HepG2 (cell line): Measurements from ENCODE around the gene DCAF7. TPM values are rescaled to one million over a fixed set of nuclear protein-coding genes. Genes with fewer than 3 reads are reported as not detected.

ENCODE experiments used
- BORCS8-MEF2B ChIP-seq: sonication (generic); formaldehyde crosslinking; IDR thresholded peaks from 2 replicates; pipeline ENCODE4 v1.8.0; 2022; ENCODE audit warnings: mild to moderate bottlenecking, missing genetic modification reagents
- DNMT1 ChIP-seq: sonication (generic); formaldehyde crosslinking; IDR thresholded peaks from 2 replicates; pipeline ENCODE4 v1.5.1; 2020; ENCODE audit warnings: mild to moderate bottlenecking, missing genetic modification reagents
- GLI4 ChIP-seq: sonication (generic); formaldehyde crosslinking; IDR thresholded peaks from 2 replicates; pipeline ENCODE4 v1.5.1; 2020; ENCODE audit warnings: missing genetic modification reagents, mild to moderate bottlenecking, moderate library complexity, borderline replicate concordance
- HNF4G ChIP-seq, 2 experiments: sonication (generic) in 1 of 2; formaldehyde crosslinking in 1 of 2; IDR thresholded peaks; 2 replicates each; pipeline versions ENCODE4 v1.4.0 to v1.6.1; 2011 to 2020; ENCODE audit warnings: borderline replicate concordance in 2 of 2, low read depth in 2 of 2, mild to moderate bottlenecking in 2 of 2, low read length in 1 of 2, missing genetic modification reagents in 1 of 2, moderate library complexity in 1 of 2
- KLF15 ChIP-seq: sonication (generic); formaldehyde crosslinking; IDR thresholded peaks from 2 replicates; pipeline ENCODE4 v1.8.1; 2023; ENCODE audit warnings: borderline replicate concordance, mild to moderate bottlenecking, inconsistent platforms, missing genetic modification reagents, mixed read lengths
- KLF16 ChIP-seq, 2 experiments: sonication (generic) in 1 of 2; formaldehyde crosslinking in 1 of 2; IDR thresholded peaks; 2 replicates each; pipeline versions ENCODE4 v1.6.1 to v1.8.0; 2016 to 2023; ENCODE audit warnings: missing genetic modification reagents in 2 of 2, missing compliant biosample characterization in 1 of 2
- PRMT3 ChIP-seq: sonication (generic); formaldehyde crosslinking; IDR thresholded peaks from 2 replicates; pipeline ENCODE4 v1.8.1; 2022; ENCODE audit warnings: low read depth, mild to moderate bottlenecking, moderate library complexity, missing genetic modification reagents, borderline replicate concordance
- RELA ChIP-seq: sonication (generic); formaldehyde crosslinking; IDR thresholded peaks from 2 replicates; pipeline ENCODE4 v1.4.0; 2020; ENCODE audit warnings: missing genetic modification reagents
- RFX5 ChIP-seq: IDR thresholded peaks from 2 replicates; pipeline ENCODE4 v1.6.1; 2011; ENCODE audit warnings: low read depth, low read length, improper control_type of control experiment
- RORA ChIP-seq: sonication (generic); formaldehyde crosslinking; IDR thresholded peaks from 2 replicates; pipeline ENCODE4 v1.5.0; 2020; ENCODE audit warnings: mild to moderate bottlenecking, missing genetic modification reagents, moderate library complexity
- THYN1 ChIP-seq: sonication (generic); formaldehyde crosslinking; IDR thresholded peaks from 2 replicates; pipeline ENCODE4 v1.8.1; 2023; ENCODE audit warnings: low read depth, mild to moderate bottlenecking, moderate library complexity, missing genetic modification reagents, borderline replicate concordance
- ZBTB1 ChIP-seq: sonication (generic); formaldehyde crosslinking; IDR thresholded peaks from 2 replicates; pipeline ENCODE4 v1.4.0; 2020; ENCODE audit warnings: missing genetic modification reagents, borderline replicate concordance
- ZNF253 ChIP-seq: sonication (generic); formaldehyde crosslinking; IDR thresholded peaks from 2 replicates; pipeline ENCODE4 v1.8.0; 2022; ENCODE audit warnings: mild to moderate bottlenecking, missing genetic modification reagents, borderline replicate concordance
- ZNF367 ChIP-seq: sonication (generic); formaldehyde crosslinking; IDR thresholded peaks from 2 replicates; pipeline ENCODE4 v1.4.0; 2020; ENCODE audit warnings: missing genetic modification reagents, borderline replicate concordance
- ZNF670 ChIP-seq: sonication (generic); formaldehyde crosslinking; IDR thresholded peaks from 2 replicates; pipeline ENCODE4 v1.8.0; 2022; ENCODE audit warnings: mild to moderate bottlenecking, missing genetic modification reagents, borderline replicate concordance
- polyA plus RNA-seq, 8 experiments: library from polyadenylated mRNA; depleted of rRNA in 3 of 8; stranded (reverse) in 7 of 8; unstranded in 1 of 8; fragments of >200 nt; fragmentation: Illumina TruSeq in 4 of 8; extraction: Trizol in 4 of 8; gene quantifications; 2 replicates each; pipeline versions ENCODE4 v1.2.1 to v1.2.3, GENCODE V29; 2011 to 2016; ENCODE audit warnings: low read depth in 4 of 8, missing spikeins in 1 of 8, mixed read lengths in 1 of 8; ENCODE audit not compliant: insufficient read depth in 1 of 8
- total RNA-seq, 5 experiments: library from RNA; depleted of rRNA; stranded (reverse); fragments of >200 nt; fragmentation: Illumina TruSeq; extraction: Trizol; gene quantifications; 2 replicates each; pipeline ENCODE4 v1.2.3, GENCODE V29; 2016; ENCODE audit warnings: low read depth in 1 of 5
- TF ChIP-seq, protein P1 (sequence below): sonication (generic); formaldehyde crosslinking; conservative IDR thresholded peaks from 2 replicates; pipeline ENCODE4 v1.8.0; 2022; ENCODE audit warnings: mild to moderate bottlenecking, moderate library complexity, missing genetic modification reagents
- TF ChIP-seq, protein P2 (sequence below): sonication (generic); formaldehyde crosslinking; IDR thresholded peaks from 2 replicates; pipeline ENCODE4 v1.4.0; 2020; ENCODE audit warnings: mild to moderate bottlenecking, missing genetic modification reagents
- TF ChIP-seq, protein P3 (sequence below): IDR thresholded peaks from 2 replicates; pipeline ENCODE4 v1.4.0; 2020; ENCODE audit warnings: mild to moderate bottlenecking, missing genetic modification reagents
- TF ChIP-seq, protein P4 (sequence below): sonication (generic); formaldehyde crosslinking; IDR thresholded peaks from 2 replicates; pipeline ENCODE4 v1.5.1; 2020; ENCODE audit warnings: missing genetic modification reagents, mild to moderate bottlenecking, borderline replicate concordance

Gene DCAF7
- total and polyA plus RNA-seq, 2 of the 13 experiments (the other 11 are each of a cell fraction or from before 2014, with no cell fraction given), result 55.2 to 73.4 TPM

DNA sequence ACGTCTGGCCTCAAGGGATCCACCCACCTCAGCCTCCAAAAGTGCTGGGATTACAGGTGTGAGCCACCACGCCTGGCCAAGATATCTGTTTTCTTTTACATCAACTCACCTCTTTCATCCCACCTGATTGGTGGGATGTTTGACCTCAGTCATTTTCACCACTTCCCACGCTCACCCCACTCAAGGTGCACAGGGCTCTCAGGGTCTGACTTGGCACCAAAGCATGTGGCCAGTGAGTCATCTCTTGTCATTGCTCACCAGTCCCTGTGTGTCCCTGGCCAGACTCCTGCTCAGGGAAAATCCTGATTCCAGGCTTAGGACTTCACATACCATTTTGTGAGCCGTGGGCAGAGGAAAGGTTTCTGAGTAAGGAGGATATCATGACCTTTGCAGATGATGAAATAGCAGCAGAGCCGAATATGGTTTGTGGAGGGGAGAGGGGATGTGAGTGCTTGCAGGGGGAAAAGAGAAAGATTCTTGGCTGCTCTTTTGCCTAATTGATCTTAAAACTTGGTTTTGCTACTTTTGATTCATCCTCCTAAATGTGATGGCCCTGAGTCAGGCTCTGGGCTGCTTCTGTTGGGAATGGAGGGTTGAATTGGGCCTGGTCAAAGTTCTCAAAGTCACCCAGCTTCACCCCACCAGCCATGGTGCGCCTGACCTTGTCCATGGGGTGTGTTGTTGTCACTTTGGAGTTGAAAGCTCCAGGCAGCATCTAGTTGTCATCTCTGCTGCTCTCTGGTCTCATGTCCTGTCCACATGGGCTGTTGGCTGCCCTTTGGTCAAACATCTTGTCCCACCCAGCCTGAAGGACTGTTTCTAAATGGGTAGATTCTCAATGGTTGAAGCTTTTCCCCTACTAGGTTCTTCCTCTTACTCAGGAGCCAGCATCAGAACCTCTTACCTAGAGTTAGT lies 33.1 kb upstream of the DCAF7 start (continued):
- TF ChIP-seq HNF4G (IDR thresholded peaks at IDR 0.05; ENCODE audit: borderline replicate concordance, low read depth, low read length) (peak; percentile 71), HNF4G (CRISPR knock-in tag; IDR thresholded peaks at IDR 0.05; ENCODE audit: borderline replicate concordance, low read depth) (peak; percentile 89; the same call in 1 of the 2 replicates), ZNF367 (CRISPR knock-in tag) (no peak), RFX5 (no peak), GLI4 (no peak), PRMT3 (CRISPR knock-in tag) (no peak), THYN1 (CRISPR knock-in tag) (no peak), RORA (peak; percentile 79; the same call in 1 of the 2 replicates), BORCS8-MEF2B (CRISPR knock-in tag) (no peak; the same call in 1 of the 2 replicates), KLF16 (CRISPR knock-in tag; IDR thresholded peaks at IDR 0.05) (no peak), RELA (CRISPR knock-in tag) (no peak), ZBTB1 (CRISPR knock-in tag) (no peak), KLF15 (CRISPR knock-in tag) (no peak), DNMT1 (CRISPR knock-in tag) (0 out of 2 replicates have a peak, but pooled peaks have one; percentile 36), ZNF670 (peak; percentile 51; the same call in 1 of the 2 replicates), ZNF253 (CRISPR knock-in tag) (no peak)
- TF ChIP-seq, protein P1, sequence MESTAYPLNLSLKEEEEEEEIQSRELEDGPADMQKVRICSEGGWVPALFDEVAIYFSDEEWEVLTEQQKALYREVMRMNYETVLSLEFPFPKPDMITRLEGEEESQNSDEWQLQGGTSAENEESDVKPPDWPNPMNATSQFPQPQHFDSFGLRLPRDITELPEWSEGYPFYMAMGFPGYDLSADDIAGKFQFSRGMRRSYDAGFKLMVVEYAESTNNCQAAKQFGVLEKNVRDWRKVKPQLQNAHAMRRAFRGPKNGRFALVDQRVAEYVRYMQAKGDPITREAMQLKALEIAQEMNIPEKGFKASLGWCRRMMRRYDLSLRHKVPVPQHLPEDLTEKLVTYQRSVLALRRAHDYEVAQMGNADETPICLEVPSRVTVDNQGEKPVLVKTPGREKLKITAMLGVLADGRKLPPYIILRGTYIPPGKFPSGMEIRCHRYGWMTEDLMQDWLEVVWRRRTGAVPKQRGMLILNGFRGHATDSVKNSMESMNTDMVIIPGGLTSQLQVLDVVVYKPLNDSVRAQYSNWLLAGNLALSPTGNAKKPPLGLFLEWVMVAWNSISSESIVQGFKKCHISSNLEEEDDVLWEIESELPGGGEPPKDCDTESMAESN (CRISPR knock-in tag), result no peak
- TF ChIP-seq, protein P2, sequence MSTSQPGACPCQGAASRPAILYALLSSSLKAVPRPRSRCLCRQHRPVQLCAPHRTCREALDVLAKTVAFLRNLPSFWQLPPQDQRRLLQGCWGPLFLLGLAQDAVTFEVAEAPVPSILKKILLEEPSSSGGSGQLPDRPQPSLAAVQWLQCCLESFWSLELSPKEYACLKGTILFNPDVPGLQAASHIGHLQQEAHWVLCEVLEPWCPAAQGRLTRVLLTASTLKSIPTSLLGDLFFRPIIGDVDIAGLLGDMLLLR (CRISPR knock-in tag), result no peak
- TF ChIP-seq, protein P3, sequence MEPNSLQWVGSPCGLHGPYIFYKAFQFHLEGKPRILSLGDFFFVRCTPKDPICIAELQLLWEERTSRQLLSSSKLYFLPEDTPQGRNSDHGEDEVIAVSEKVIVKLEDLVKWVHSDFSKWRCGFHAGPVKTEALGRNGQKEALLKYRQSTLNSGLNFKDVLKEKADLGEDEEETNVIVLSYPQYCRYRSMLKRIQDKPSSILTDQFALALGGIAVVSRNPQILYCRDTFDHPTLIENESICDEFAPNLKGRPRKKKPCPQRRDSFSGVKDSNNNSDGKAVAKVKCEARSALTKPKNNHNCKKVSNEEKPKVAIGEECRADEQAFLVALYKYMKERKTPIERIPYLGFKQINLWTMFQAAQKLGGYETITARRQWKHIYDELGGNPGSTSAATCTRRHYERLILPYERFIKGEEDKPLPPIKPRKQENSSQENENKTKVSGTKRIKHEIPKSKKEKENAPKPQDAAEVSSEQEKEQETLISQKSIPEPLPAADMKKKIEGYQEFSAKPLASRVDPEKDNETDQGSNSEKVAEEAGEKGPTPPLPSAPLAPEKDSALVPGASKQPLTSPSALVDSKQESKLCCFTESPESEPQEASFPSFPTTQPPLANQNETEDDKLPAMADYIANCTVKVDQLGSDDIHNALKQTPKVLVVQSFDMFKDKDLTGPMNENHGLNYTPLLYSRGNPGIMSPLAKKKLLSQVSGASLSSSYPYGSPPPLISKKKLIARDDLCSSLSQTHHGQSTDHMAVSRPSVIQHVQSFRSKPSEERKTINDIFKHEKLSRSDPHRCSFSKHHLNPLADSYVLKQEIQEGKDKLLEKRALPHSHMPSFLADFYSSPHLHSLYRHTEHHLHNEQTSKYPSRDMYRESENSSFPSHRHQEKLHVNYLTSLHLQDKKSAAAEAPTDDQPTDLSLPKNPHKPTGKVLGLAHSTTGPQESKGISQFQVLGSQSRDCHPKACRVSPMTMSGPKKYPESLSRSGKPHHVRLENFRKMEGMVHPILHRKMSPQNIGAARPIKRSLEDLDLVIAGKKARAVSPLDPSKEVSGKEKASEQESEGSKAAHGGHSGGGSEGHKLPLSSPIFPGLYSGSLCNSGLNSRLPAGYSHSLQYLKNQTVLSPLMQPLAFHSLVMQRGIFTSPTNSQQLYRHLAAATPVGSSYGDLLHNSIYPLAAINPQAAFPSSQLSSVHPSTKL (CRISPR knock-in tag), result peak; percentile 72
- TF ChIP-seq, protein P4, sequence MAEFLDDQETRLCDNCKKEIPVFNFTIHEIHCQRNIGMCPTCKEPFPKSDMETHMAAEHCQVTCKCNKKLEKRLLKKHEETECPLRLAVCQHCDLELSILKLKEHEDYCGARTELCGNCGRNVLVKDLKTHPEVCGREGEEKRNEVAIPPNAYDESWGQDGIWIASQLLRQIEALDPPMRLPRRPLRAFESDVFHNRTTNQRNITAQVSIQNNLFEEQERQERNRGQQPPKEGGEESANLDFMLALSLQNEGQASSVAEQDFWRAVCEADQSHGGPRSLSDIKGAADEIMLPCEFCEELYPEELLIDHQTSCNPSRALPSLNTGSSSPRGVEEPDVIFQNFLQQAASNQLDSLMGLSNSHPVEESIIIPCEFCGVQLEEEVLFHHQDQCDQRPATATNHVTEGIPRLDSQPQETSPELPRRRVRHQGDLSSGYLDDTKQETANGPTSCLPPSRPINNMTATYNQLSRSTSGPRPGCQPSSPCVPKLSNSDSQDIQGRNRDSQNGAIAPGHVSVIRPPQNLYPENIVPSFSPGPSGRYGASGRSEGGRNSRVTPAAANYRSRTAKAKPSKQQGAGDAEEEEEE (CRISPR knock-in tag), result no peak
